ENCODE results near the gene NOL3. TPM values are rescaled to one million over a fixed set of nuclear protein-coding genes. Genes with fewer than 3 reads are reported as not detected.

NOL3 gene
- total and polyA plus RNA-seq, 2 of the 13 experiments (the other 11 are each of a cell fraction or from before 2014, with no cell fraction given): 5.7 to 20.5 TPM

DNA sequence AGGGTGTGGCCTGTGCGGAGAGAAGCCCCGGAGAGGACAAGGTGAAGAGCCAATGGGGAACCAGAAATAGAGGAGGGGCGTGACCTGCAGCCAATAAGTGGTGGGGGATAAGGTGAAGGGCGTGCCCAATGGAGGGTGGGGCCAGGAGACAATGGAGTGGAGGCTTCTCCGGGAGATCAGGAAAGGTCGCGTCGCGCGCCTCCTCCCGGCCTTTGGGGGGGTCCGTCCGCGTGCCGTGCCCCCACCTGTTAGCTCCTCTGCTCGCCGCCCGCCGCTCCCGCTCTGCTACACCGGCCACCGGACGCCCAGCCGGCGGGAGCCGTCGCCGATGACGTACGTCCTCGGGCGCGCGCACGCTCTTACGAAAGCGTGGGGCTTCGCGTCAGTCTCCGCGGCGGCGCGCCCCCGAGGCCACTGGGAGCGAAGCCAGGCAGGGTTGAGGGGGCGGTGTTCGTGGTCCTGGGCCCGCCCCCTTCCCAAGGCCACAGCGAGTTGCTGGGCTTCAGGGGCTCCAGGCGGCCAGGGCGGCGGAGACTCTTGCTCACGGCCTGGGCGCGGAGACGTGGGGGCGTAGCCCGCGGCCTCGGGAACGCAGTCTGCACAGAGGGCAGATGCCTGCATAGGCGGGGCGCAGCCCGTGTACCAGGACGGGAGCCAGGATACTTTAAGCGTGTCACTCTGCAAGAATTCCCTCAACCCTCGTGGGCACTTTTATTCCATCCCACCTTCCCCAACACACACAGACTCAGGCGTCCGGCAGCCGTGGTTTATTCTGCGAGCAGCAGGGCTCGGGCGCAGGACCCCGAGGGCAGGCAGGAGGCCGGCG is 13.5 kb downstream of the NOL3 start, which contains the start of gene MATCAP1 (continued):
- TF ChIP-seq CBX1 (IDR thresholded peaks at IDR 0.05; ENCODE audit: low read depth): peak; percentile 57
- TF ChIP-seq ZNF253 (CRISPR knock-in tag; IDR thresholded peaks at IDR 0.05; ENCODE audit: borderline replicate concordance): peak; percentile 73
- peak; percentile 84; the same call in 1 of the 2 replicates for TF ChIP-seq KLF9 (CRISPR knock-in tag; IDR thresholded peaks at IDR 0.05; ENCODE audit: low read depth)
- peak; percentile 85 for TF ChIP-seq CHCHD3 (CRISPR knock-in tag; IDR thresholded peaks at IDR 0.05)
- TF ChIP-seq IRX3 (CRISPR knock-in tag; IDR thresholded peaks at IDR 0.05; ENCODE audit: borderline replicate concordance, low read depth): peak; percentile 77; the same call in 1 of the 2 replicates
- TF ChIP-seq ZFP37 (CRISPR knock-in tag; IDR thresholded peaks at IDR 0.05; ENCODE audit: borderline replicate concordance): no peak
- no peak for TF ChIP-seq ZNF33A (CRISPR knock-in tag; IDR thresholded peaks at IDR 0.05; ENCODE audit: borderline replicate concordance)
- TF ChIP-seq KDM6A (CRISPR knock-in tag; IDR thresholded peaks at IDR 0.05; ENCODE audit: low read depth): no peak
- TF ChIP-seq ZNF891 (CRISPR knock-in tag; IDR thresholded peaks at IDR 0.05): no peak
- TF ChIP-seq, protein P1, sequence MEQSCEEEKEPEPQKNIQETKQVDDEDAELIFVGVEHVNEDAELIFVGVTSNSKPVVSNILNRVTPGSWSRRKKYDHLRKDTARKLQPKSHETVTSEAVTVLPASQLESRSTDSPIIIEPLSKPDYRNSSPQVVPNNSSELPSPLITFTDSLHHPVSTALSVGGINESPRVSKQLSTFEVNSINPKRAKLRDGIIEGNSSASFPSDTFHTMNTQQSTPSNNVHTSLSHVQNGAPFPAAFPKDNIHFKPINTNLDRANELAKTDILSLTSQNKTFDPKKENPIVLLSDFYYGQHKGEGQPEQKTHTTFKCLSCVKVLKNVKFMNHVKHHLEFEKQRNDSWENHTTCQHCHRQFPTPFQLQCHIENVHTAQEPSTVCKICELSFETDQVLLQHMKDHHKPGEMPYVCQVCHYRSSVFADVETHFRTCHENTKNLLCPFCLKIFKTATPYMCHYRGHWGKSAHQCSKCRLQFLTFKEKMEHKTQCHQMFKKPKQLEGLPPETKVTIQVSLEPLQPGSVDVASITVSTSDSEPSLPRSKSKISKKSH (CRISPR knock-in tag; IDR thresholded peaks at IDR 0.05; ENCODE audit: borderline replicate concordance): peak; percentile 43; the same call in 1 of the 2 replicates
- TF ChIP-seq ARNTL (CRISPR knock-in tag; IDR thresholded peaks at IDR 0.05): peak; percentile 50; the same call in 1 of the 2 replicates
- TF ChIP-seq, protein P2, sequence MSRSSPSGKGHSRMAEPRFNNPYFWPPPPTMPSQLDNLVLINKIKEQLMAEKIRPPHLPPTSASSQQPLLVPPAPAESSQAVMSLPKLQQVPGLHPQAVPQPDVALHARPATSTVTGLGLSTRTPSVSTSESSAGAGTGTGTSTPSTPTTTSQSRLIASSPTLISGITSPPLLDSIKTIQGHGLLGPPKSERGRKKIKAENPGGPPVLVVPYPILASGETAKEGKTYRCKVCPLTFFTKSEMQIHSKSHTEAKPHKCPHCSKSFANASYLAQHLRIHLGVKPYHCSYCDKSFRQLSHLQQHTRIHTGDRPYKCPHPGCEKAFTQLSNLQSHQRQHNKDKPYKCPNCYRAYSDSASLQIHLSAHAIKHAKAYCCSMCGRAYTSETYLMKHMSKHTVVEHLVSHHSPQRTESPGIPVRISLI (CRISPR knock-in tag; IDR thresholded peaks at IDR 0.05; ENCODE audit: borderline replicate concordance): 0 out of 2 replicates have a peak, but pooled peaks have one; percentile 42
- TF ChIP-seq IRF2 (CRISPR knock-in tag; IDR thresholded peaks at IDR 0.05): peak; percentile 85; the same call in 1 of the 2 replicates
- peak; percentile 82; the same call in 1 of the 2 replicates for TF ChIP-seq TBX2 (CRISPR knock-in tag; IDR thresholded peaks at IDR 0.05; ENCODE audit: borderline replicate concordance)
- peak; percentile 66; the same call in 1 of the 2 replicates for TF ChIP-seq PCBP1 (IDR thresholded peaks at IDR 0.05; ENCODE audit: borderline replicate concordance, low read depth, low read length)
- no peak; the same call in 1 of the 2 replicates for TF ChIP-seq ZNF878 (CRISPR knock-in tag; IDR thresholded peaks at IDR 0.05)
- TF ChIP-seq CBFB (CRISPR knock-in tag; IDR thresholded peaks at IDR 0.05): peak; percentile 37; the same call in 1 of the 2 replicates
- TF ChIP-seq SYNCRIP (IDR thresholded peaks at IDR 0.05; ENCODE audit: insufficient read depth, low read depth, low read length): no peak
- peak; percentile 73; the same call in 1 of the 2 replicates for TF ChIP-seq ZNF33B (CRISPR knock-in tag; IDR thresholded peaks at IDR 0.05)
- TF ChIP-seq, protein P3, sequence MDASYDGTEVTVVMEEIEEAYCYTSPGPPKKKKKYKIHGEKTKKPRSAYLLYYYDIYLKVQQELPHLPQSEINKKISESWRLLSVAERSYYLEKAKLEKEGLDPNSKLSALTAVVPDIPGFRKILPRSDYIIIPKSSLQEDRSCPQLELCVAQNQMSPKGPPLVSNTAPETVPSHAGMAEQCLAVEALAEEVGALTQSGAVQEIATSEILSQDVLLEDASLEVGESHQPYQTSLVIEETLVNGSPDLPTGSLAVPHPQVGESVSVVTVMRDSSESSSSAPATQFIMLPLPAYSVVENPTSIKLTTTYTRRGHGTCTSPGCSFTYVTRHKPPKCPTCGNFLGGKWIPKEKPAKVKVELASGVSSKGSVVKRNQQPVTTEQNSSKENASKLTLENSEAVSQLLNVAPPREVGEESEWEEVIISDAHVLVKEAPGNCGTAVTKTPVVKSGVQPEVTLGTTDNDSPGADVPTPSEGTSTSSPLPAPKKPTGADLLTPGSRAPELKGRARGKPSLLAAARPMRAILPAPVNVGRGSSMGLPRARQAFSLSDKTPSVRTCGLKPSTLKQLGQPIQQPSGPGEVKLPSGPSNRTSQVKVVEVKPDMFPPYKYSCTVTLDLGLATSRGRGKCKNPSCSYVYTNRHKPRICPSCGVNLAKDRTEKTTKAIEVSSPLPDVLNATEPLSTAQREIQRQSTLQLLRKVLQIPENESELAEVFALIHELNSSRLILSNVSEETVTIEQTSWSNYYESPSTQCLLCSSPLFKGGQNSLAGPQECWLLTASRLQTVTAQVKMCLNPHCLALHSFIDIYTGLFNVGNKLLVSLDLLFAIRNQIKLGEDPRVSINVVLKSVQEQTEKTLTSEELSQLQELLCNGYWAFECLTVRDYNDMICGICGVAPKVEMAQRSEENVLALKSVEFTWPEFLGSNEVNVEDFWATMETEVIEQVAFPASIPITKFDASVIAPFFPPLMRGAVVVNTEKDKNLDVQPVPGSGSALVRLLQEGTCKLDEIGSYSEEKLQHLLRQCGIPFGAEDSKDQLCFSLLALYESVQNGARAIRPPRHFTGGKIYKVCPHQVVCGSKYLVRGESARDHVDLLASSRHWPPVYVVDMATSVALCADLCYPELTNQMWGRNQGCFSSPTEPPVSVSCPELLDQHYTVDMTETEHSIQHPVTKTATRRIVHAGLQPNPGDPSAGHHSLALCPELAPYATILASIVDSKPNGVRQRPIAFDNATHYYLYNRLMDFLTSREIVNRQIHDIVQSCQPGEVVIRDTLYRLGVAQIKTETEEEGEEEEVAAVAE (CRISPR knock-in tag; IDR thresholded peaks at IDR 0.05; ENCODE audit: borderline replicate concordance): peak; percentile 23; the same call in 1 of the 2 replicates
- TF ChIP-seq KMT2A (CRISPR knock-in tag; IDR thresholded peaks at IDR 0.05): peak; percentile 63
- no peak for TF ChIP-seq STAT5B (CRISPR knock-in tag; IDR thresholded peaks at IDR 0.05)
